ENCODE results near the gene SCUBE1.

DNA sequence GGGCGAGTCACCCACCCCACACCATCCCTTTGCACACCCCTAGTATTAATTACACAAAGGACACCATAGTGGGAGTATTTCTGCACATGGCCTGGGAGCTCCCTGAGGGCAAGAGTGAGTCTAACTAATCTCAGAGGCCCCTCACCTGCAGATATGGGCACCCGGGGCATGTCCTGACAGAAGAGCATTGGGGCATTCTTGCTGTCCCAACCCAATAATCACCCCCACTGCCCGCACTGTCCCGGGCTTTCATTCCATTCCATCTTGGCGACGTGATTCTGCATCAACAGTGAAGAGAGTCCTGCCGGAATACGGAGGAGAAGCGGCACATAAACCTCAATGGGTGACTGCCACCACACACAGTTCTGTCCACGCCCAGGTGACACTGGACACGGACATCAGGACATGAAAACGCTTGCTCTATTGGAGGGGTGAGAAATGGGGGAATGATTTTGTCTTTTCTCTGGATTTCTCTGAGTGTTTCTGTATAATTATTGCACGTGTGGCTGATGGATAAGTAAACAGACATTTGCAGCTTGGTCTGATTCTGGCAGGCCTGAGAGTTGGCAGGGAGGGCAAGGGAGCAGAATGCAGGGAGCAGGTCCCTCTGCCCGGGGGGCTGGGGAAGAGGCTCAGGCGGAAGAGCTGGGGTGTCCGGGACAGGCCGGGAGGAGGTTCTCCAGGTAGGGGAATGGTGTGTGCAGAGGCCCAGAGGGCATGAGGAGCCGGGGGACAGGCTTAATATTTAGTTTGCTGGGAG lies 38.2 kb downstream of the SCUBE1 start:
- no peak for TF ChIP-seq POLR2A (IDR thresholded peaks at IDR 0.05; ENCODE audit: borderline replicate concordance, extremely low read depth, insufficient read depth, insufficient read length)
- TF ChIP-seq SRF (IDR thresholded peaks at IDR 0.05; ENCODE audit: low read depth): no peak
- TF ChIP-seq, protein P1, sequence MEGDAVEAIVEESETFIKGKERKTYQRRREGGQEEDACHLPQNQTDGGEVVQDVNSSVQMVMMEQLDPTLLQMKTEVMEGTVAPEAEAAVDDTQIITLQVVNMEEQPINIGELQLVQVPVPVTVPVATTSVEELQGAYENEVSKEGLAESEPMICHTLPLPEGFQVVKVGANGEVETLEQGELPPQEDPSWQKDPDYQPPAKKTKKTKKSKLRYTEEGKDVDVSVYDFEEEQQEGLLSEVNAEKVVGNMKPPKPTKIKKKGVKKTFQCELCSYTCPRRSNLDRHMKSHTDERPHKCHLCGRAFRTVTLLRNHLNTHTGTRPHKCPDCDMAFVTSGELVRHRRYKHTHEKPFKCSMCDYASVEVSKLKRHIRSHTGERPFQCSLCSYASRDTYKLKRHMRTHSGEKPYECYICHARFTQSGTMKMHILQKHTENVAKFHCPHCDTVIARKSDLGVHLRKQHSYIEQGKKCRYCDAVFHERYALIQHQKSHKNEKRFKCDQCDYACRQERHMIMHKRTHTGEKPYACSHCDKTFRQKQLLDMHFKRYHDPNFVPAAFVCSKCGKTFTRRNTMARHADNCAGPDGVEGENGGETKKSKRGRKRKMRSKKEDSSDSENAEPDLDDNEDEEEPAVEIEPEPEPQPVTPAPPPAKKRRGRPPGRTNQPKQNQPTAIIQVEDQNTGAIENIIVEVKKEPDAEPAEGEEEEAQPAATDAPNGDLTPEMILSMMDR (IDR thresholded peaks at IDR 0.05 in 2 of 3, conservative IDR thresholded peaks at IDR 0.05 in 1 of 3; ENCODE audit: borderline replicate concordance in 1 of 3, insufficient read depth in 1 of 3, low read depth in 2 of 3, low read length in 2 of 3): no peak
- no peak for TF ChIP-seq POLR2AphosphoS5 (IDR thresholded peaks at IDR 0.05; ENCODE audit: low read depth, low read length)
- TF ChIP-seq EZH2 (IDR thresholded peaks at IDR 0.05): no peak
- TF ChIP-seq EZH2phosphoT487 (IDR thresholded peaks at IDR 0.05; ENCODE audit: borderline replicate concordance): no peak
- no peak for TF ChIP-seq SIN3A (IDR thresholded peaks at IDR 0.05; ENCODE audit: low read depth)
- TF ChIP-seq RAD21 (IDR thresholded peaks at IDR 0.05; ENCODE audit: low read depth): no peak
- no peak for TF ChIP-seq TCF7L2 (IDR thresholded peaks at IDR 0.05; ENCODE audit: borderline replicate concordance, extremely low read depth, insufficient read depth, insufficient read length)
- TF ChIP-seq, protein P2, sequence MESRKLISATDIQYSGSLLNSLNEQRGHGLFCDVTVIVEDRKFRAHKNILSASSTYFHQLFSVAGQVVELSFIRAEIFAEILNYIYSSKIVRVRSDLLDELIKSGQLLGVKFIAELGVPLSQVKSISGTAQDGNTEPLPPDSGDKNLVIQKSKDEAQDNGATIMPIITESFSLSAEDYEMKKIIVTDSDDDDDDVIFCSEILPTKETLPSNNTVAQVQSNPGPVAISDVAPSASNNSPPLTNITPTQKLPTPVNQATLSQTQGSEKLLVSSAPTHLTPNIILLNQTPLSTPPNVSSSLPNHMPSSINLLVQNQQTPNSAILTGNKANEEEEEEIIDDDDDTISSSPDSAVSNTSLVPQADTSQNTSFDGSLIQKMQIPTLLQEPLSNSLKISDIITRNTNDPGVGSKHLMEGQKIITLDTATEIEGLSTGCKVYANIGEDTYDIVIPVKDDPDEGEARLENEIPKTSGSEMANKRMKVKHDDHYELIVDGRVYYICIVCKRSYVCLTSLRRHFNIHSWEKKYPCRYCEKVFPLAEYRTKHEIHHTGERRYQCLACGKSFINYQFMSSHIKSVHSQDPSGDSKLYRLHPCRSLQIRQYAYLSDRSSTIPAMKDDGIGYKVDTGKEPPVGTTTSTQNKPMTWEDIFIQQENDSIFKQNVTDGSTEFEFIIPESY (IDR thresholded peaks at IDR 0.05; ENCODE audit: extremely low read depth, insufficient replicate concordance, low read length): no peak
- TF ChIP-seq CBX3 (IDR thresholded peaks at IDR 0.05; ENCODE audit: low read depth): no peak

All from HCT116 (cell line).